Embryonic facial prominence (tissue), 1 donor: ENCODE results near the gene AMPH.

Experiments
- DNase-seq: peaks from one replicate; pipeline ENCODE4 v3.0.0-alpha.2; 2016; ENCODE audit errors: extremely low spot score

The AMPH gene

DNA sequence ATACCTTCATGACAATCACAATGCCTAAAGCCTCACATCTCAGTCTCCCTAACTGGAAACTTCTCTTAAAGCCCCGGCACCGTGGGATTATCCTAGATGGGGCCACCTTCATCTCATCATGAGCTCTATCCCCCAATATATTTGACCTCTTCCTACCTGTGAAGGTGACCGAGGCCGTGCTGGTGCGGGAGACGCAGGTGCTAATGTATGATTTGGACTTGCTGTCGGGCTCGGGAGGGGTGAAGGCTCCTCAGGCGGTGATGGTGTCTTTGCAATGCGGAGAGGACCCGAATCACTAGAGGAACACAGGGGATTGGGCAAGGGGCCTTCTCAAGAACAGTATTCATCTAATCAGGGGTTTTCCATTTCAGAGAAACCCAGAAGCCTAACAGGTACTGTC lies 168.4 kb downstream of the AMPH start:
- DNase-seq = no peak

DNA sequence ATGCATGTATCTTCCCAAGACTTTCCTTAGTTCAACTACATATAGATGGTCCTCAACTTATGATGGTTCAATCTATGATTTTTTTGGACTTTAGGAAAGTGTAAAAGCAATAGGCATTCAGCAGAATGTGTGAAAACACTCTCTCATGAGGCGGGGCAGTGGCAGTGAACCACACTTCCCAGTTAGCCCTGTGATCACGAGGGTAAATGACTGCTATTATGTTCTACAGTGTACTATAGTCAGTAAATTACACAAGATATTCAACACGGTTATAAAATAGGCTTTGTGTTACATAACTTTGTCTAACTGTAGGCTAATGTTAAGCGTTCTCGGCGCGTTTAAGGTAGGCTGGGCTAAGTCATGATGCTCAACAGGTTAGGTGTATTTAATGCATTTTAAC lies 169.3 kb downstream of the AMPH start:
- no peak for DNase-seq

DNA sequence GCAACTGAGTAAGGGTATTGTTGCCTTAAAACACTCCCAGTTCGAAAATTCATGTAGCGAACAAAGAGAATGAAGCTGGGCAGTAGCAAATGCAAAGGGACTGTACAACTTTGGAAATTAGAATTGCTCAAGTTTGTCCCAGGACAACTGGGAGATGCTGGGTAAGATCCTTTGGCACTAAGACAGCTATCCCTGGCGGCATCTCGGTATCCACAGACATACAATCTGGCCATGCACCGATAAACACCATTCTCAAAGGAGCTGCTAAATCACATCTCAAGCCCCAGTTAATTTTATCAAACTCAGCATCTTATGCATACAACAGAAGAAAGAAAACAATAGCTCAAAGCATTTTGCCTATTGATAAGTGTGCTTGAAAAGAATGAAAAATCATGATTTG lies 177.3 kb downstream of the AMPH start:
- DNase-seq = no peak

DNA sequence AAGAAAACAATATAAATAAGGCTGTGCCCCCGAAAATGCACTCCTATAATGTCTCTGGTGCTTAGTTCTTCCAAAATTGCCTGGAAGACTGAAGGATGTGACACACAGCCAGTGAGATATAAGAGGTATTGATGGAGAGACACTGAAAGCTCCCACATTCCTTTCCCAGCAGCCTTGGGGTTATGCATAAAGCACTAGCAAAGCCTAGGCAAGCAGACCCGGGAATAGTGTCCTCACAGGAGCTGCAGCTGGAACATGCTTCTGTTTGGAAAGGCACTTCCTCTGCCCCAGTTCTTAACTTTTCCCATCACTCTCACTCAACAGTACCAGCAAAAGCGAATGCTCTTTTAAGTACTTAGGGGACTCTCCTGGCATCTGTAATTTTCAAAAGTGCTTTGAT lies 178.0 kb downstream of the AMPH start:
- DNase-seq = no peak

DNA sequence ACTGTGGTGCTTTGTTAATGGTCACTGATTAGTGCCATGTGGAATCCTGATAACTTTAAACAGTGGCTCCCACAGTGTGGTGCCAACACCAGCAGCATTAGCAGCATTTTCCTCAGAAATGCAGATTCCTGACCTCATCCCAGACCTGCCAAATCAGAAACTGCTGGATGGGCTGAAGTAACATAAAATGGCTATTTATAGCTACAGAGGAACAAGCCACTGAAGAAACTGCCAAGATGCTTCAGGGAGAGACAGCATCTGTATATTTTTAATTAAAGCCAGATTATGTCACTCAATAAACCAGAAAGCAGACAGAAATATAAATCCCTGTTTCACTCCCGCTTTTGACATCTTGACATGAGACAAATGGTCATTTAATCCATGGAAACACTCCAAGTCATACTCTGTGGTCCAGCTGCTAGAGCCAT lies 178.5 kb downstream of the AMPH start:
- DNase-seq = no peak

DNA sequence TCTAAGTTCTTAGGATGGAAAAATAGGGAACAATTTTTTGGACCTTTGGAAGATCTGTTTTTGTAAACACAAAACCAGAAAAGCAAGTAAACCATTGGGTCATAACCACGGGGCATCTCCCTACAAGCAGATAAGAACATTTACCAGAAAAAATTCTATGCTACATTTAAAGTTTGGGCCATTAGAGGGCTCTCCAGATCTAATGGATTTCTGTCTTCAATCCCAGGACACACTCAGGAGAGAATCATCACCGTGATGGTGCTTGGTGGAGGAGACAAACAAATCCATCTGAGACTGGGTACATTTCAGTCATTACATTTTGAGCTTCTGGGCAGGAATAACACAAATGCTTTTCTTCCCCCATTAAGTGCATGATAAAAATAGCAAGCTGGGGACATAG lies 179.3 kb downstream of the AMPH start:
- DNase-seq = no peak

DNA sequence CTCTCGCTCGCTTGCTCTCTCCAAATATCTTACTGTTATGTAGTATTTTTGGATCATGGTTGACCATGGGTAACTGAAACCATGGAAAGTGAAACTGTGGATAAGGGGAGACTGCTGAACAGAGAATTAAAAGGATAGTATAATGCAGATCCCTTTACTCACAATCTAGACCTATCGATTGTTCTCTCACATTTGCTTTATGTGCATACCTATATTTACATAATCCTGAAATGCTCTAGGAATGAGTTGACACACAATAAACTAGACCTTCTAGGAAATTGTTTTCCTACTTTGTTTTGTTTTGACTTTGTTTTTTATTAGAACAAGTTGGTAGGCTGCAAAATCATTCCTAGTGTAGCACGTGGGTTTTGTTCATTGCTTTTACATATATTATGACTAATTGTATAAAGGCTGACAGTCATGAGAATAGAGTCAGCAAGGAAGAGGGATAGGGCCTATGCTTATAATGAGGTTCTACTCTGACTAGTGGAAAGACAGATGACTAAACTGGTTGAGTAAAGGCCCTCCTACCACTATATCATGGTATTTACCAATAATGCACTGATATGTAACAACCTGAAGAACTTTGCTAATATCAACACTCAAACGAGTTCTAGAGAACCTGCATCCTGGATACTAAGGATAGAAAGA lies 182.5 kb downstream of the AMPH start:
- DNase-seq = no peak

DNA sequence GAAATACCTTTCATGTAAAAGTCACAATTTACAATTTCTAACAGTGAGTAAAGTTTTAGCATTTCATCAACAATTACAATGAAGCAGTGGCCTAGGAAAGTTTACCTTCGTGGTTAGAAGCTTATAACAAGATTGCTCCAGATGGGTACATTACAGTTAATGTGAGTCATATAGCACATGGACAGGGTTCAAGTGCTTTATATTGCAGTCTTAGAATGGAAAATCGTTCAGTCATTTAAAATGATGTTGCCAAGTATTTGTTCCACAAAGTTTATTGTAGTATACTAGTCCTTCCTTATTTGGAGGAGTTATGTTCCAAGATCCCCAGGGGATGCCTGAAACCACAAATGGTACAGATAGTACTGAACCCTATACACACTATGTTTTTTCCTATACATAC lies 183.1 kb downstream of the AMPH start:
- DNase-seq = no peak

DNA sequence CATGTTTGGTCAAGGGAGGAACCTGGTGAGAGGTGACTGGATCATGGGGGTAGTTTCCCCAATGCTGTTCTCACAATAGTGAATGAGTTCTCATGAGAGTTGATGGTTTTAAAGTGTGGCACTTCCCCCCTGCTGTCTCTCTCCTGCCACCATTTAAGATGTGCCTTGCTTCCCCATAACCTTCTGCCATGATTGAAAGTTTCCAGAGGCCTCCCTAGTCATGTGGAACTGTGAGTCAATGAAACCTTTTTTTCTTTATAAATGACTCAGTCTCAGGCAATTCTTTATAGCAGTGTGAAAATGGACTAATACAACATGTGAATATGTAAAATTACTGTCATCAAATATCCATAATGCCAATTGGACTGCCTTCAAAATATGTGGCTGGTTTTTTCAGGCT lies 192.2 kb downstream of the AMPH start:
- DNase-seq = no peak

DNA sequence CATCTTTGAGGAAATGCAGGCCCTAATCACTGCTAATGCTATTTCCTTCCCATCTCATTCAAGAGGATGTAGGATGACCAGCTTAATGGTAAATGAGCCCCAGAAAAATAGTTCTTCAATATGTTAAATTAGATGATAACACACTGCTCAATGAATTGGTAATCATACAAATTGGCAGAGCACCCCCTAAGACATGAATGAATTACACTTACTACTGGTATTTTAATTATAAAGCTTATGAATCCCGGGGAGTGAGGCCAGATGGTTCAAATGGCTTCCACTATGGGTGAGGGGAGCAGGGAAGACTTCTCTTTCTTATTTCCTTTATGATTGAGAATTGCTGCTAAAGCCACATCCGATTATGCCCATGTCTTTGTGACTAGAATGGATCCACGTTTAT lies 198.5 kb downstream of the AMPH start:
- no peak for DNase-seq

DNA sequence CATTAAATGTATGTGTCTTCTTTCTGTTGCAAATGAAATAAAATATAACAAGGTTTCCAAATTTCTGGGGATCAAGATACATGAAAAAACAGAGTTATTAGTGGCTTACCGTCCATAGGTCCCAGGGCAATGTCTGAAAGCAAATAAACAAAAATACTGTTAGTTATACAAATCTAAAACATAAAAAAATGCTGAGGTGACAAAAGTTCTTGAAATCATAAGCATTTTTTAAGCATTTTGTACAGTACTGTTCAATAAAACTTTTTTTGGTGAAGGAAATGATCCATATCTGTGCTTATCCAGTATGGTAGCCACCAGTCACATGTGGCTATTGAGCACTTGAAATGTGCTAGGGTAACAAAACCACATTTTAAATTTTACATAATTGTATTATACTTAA lies 199.1 kb downstream of the AMPH start:
- no peak for DNase-seq

DNA sequence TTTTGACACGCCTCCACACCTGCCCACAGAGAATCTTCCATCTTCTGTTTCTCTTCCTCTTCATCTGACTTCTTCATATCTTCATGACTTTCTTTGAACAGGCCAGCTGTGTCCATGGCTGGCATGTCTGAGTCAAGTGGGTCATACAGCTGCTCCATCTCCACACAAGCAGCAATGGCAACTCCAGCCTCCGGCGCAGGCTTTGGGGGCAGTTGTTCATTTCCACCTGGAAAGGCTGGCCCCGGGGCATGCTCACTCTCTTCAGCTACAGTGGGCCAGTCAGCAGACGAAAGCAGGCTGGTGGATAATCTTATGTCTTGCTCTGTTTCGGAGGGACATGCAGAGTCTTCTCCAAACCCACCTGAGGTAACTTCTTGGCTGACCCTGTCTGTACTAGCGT lies 202.1 kb downstream of the AMPH start:
- DNase-seq = no peak

DNA sequence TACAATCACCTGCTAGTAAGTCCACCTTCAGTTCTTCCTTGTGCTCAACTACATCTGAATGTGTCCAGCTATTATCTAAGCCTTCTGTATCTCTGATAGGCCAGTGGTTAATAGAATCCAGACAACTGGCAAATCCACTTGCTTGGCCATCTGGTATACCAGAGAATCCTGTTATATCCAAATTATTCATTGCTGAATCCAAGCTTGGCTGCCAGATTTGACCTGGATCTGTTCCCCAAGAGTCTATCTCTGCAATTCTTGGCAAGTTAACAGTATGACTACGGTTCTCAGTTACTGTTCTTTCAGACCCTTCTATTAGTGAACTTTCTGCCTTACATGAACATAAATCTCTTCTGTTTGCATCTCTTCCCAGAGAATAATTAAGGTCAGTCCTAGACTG lies 203.1 kb downstream of the AMPH start:
- DNase-seq = no peak

DNA sequence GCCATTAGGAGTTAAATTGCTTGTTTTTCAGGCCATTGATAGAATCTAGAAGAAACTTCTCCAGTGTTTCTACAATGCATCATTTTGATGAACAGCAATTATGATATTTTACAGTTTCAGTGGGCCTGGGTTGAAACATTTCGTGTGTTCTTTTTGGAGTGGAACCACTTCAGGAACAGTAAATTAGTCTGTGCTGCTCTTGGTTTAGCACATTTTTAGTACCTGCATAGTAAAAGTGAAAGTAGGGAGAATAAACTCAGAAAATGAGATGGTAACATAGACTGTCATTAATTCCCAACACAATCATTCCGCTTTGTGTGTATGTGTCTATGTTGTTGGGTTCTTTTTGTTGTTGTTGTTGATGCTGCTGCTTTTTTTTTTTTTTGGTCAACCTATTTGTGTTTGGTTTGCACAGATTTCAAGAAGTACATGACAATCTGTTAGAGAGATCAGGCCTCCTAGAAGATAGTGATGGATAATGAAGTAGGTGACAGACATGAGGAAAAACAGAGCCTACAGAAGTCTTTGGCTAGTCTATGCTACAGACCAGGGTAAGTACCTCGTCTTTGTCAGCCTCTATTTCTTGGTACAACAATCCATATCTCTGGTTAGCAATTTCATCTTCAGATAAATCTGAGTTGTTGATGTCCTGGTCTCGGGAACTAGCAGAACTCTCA lies 203.8 kb downstream of the AMPH start:
- DNase-seq = no peak

DNA sequence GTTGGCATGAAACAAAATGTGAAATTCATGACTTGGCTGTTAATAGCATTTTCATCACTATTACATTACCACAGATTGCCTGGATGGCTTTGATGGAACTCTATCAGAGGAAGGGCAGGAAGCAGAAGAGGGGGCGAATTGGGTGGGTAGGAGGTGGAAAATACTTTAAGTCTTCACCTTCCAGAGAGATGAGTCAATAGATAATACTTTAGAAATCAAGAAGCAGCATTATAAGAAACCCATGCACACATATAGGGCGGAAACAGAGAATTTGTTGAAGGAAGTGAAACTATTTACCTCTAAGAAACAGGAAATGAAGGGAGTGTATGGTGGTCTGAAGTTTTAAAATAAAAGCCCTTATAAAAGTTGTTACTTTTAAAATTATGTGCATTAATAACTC lies 205.7 kb downstream of the AMPH start:
- DNase-seq = no peak

DNA sequence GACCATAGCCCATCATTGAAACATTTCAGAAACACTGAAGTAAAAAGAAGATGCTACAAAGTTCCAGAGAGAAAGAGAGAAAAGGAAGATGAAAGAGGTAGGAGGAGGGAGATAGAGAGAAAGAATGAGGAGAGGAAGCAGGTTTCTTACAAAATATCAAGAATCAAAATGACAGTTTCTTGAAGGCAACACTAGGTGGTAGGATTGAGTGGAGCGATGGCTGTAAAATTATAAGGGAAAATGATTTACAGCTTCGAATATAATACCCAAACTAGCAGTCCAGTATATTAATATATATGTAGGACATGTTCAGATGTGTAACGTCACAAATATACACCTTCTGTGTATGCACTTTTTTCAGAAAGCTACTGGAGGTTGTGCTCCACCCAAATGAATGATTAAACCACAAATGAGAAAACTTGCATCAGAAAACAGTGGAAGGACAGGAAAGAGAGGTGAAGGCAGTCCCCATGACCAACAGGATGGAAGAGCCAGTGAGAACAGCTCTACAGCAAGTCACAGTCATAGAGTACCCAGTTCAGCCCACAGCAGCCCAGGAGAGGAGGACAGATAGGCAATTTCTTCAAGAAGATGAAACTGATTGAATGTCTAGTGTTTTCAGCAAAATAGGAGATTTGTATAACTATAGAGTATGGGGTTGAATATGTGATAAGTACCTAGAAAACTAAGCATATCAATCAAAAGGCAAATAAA lies 206.3 kb downstream of the AMPH start:
- DNase-seq = no peak

DNA sequence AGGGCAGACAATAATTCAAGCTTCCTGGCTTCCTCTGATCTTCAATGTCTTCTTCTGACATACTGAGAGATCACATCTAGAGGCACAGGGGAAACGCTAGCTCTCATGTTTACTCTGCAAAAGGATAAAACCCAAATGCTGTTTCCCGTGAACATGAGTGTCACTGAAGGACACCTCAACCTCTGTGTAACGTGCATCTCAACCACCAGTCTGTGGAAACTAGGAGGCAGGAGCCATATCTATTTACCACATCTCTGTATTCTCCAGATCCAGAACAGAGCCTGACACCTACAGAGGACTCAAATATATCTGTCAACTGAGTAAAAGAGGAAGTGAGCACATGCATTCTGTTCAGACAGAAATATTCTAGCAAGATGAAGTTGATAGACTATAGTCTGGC lies 217.4 kb downstream of the AMPH start:
- DNase-seq = no peak

DNA sequence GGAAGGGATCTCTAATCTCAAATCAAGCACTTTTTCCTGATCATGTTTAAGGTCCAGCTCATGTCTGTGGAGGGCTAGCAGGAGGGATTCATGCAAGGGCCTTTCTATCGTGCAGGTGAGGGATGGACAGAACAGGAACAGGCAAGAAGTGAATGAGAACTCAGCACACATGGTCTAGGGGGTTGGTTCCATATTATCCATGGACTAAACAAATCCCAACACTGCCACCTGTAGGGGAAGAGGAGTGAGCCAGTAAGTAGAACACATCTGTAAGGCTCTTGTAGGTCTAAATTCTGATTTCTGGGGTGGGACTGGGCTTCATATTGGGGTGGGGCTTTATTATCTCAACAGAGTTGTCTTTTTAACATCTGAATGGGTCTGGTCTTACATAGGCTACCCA lies 219.8 kb downstream of the AMPH start:
- DNase-seq = no peak

DNA sequence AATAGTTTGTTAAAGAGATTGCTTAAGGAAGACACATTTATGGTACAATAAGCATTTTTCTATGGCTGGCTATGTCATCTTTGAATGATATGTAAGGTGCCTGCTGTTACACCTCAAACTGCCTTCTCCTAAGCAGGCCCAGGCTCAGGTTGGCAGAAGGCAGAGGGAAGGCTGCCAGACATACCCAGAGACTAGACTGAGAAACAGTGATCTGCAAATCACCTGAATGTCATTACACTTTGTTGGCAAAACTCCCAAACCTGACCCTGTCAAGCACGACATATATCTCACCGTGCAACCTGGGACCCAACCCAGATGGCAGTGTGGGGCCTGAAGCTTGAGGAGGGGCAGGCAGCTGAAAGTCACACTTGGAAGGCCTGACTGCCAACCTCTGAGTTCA lies 221.1 kb downstream of the AMPH start:
- no peak for DNase-seq

DNA sequence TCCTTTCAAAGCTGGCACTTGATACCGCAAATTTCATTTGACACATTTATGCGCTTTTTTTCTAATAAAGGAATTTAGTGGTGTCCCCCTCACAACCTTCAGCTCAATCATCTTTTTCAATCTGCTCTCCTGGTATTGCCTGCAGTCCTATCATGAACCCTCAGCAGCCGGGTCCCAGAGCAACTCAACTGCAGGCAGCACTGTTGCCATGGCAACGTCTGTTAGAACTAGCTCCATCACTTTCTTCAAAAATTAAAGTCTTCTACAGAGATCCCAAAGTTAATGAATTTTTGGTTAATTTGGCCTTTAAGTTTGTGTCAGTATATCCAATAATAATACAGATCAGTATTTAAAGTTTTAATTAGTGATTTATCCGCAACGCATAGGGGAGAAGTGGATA lies 221.6 kb downstream of the AMPH start:
- no peak for DNase-seq

DNA sequence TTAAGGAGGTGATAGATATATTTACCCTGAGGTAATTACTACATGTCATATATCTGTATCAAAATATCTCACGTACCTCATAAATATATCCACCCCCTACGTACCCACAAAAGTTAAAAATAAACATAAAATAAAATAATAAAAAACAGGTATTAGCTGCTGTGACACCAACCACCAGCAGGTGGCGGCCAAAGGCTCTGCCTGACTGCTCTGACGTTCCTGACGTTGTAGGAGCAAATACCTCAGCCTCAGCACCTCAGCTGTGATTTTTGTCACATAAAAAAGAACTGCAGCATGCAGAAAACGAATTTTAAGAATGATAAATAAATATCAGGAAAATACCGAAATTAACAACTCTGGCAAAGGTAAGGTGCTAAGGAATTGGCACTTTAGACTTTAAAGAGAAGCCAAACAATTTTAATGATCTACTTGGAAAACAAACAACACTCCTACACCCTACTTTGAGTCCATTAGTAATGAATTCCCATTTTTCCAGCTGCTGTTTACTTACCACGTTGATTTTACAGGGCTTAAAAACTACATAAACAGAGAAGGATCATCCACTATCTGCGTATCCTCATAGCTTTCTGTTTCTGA lies 232.3 kb downstream of the AMPH start:
- no peak for DNase-seq

DNA sequence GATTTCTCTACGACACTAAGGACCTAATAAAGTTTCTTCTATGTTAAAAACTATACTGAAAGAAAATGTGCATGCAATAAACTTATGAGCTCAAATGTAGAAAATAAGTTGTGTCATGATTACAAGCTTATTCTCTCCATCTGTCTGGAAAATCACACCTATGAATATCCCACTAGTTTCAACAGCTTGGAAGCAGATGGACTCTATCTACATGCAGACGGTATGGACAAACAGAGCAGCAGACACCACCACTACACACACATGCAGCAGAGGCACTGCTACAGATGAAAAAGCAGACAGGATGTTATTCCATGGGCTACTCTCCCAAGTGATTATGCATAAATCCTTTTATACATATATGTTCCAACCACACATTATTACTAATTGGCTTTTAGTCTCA lies 234.3 kb downstream of the AMPH start:
- no peak for DNase-seq
